HepG2 (cell line): Measurements from ENCODE around the gene MMP28. TPM values are rescaled to one million over a fixed set of nuclear protein-coding genes. Genes with fewer than 3 reads are reported as not detected.

Source experiments
- CSRNP2 ChIP-seq: sonication (generic); formaldehyde crosslinking; conservative IDR thresholded peaks from 2 replicates; pipeline ENCODE4 v1.8.0; 2022; ENCODE audit warnings: low read depth, missing genetic modification reagents
- FIP1L1 ChIP-seq: fragments of 200-400 bp; formaldehyde crosslinking; IDR thresholded peaks from 2 replicates; pipeline ENCODE4 v1.6.1; 2018; ENCODE audit warnings: low read depth, mild to moderate bottlenecking, low read length, moderate library complexity, borderline replicate concordance; ENCODE audit not compliant: insufficient read depth
- FOXP4 ChIP-seq: sonication (generic); formaldehyde crosslinking; IDR thresholded peaks from 2 replicates; pipeline ENCODE4 v1.4.0; 2020; ENCODE audit warnings: missing genetic modification reagents
- GFI1 ChIP-seq: sonication (generic); formaldehyde crosslinking; IDR thresholded peaks from 2 replicates; pipeline ENCODE4 v1.5.0; 2020; ENCODE audit warnings: missing genetic modification reagents, mild to moderate bottlenecking, borderline replicate concordance
- HMGA1 ChIP-seq: sonication (generic); formaldehyde crosslinking; conservative IDR thresholded peaks from 2 replicates; pipeline ENCODE4 v1.4.0; 2020; ENCODE audit warnings: missing genetic modification reagents
- IKZF1 ChIP-seq: fragments of 450-650 bp; IDR thresholded peaks from 2 replicates; pipeline ENCODE4 v1.7.1; 2016
- KLF16 ChIP-seq, 2 experiments: sonication (generic) in 1 of 2; formaldehyde crosslinking in 1 of 2; IDR thresholded peaks; 2 replicates each; pipeline versions ENCODE4 v1.6.1 to v1.8.0; 2016 to 2023; ENCODE audit warnings: missing genetic modification reagents in 2 of 2, missing compliant biosample characterization in 1 of 2
- MEF2D ChIP-seq: sonication (generic); formaldehyde crosslinking; IDR thresholded peaks from 2 replicates; pipeline ENCODE4 v1.5.1; 2020; ENCODE audit warnings: mild to moderate bottlenecking, missing genetic modification reagents
- NCOA1 ChIP-seq: sonication (generic); formaldehyde crosslinking; IDR thresholded peaks from 2 replicates; pipeline ENCODE4 v1.9.0; 2021; ENCODE audit warnings: missing genetic modification reagents
- NCOR1 ChIP-seq: fragments of 200-600 bp; sonication (generic); IDR thresholded peaks from 2 replicates; pipeline ENCODE4 v1.7.0; 2017; ENCODE audit warnings: antibody characterized with exemption, low read length, borderline replicate concordance
- NFATC3 ChIP-seq: sonication (generic); formaldehyde crosslinking; IDR thresholded peaks from 2 replicates; pipeline ENCODE4 v1.5.1; 2020; ENCODE audit warnings: mild to moderate bottlenecking, missing genetic modification reagents
- RBFOX2 ChIP-seq: fragments of 200-400 bp; formaldehyde crosslinking; IDR thresholded peaks from 2 replicates; pipeline ENCODE4 v1.6.1; 2017; ENCODE audit warnings: low read depth, mild to moderate bottlenecking, low read length
- SIX4 ChIP-seq: sonication (generic); formaldehyde crosslinking; IDR thresholded peaks from 2 replicates; pipeline ENCODE4 v1.4.0; 2020; ENCODE audit warnings: missing genetic modification reagents
- SNAPC2 ChIP-seq: sonication (generic); formaldehyde crosslinking; IDR thresholded peaks from 2 replicates; pipeline ENCODE4 v1.8.1; 2022; ENCODE audit warnings: mild to moderate bottlenecking, missing genetic modification reagents
- STAG1 ChIP-seq: sonication (generic); formaldehyde crosslinking; IDR thresholded peaks from 2 replicates; pipeline ENCODE4 v1.4.0; 2020; ENCODE audit warnings: missing genetic modification reagents
- TAF1 ChIP-seq: sonication (generic); formaldehyde crosslinking; IDR thresholded peaks from 2 replicates; pipeline ENCODE4 v1.4.0; 2020; ENCODE audit warnings: missing genetic modification reagents
- TOE1 ChIP-seq: sonication (generic); formaldehyde crosslinking; IDR thresholded peaks from 2 replicates; pipeline ENCODE4 v1.4.0; 2020; ENCODE audit warnings: mild to moderate bottlenecking, missing genetic modification reagents
- YY1 ChIP-seq: IDR thresholded peaks from 2 replicates; pipeline ENCODE4 v1.6.1; 2011; ENCODE audit warnings: low read length, low read depth, moderate library complexity, mild to moderate bottlenecking; ENCODE audit not compliant: insufficient read depth, insufficient replicate concordance
- ZNF10 ChIP-seq: sonication (generic); formaldehyde crosslinking; IDR thresholded peaks from 2 replicates; pipeline ENCODE4 v1.4.0; 2020; ENCODE audit warnings: mild to moderate bottlenecking, low read depth, missing genetic modification reagents, borderline replicate concordance
- ZNF124 ChIP-seq: sonication (generic); formaldehyde crosslinking; IDR thresholded peaks from 2 replicates; pipeline ENCODE4 v1.4.0; 2020; ENCODE audit warnings: missing genetic modification reagents
- ZNF20 ChIP-seq: sonication (generic); formaldehyde crosslinking; IDR thresholded peaks from 2 replicates; pipeline ENCODE4 v1.4.0; 2020; ENCODE audit warnings: mild to moderate bottlenecking, moderate library complexity, missing genetic modification reagents
- ZNF234 ChIP-seq: sonication (generic); formaldehyde crosslinking; conservative IDR thresholded peaks from 2 replicates; pipeline ENCODE4 v1.5.1; 2020; ENCODE audit warnings: mild to moderate bottlenecking, missing genetic modification reagents
- ZNF484 ChIP-seq: sonication (generic); formaldehyde crosslinking; IDR thresholded peaks from 2 replicates; pipeline ENCODE4 v1.5.1; 2020; ENCODE audit warnings: mild to moderate bottlenecking, low read depth, missing genetic modification reagents, borderline replicate concordance
- ZNF501 ChIP-seq: sonication (generic); formaldehyde crosslinking; IDR thresholded peaks from 2 replicates; pipeline ENCODE4 v1.5.1; 2020; ENCODE audit warnings: mild to moderate bottlenecking, moderate library complexity, missing genetic modification reagents
- ZNF670 ChIP-seq: sonication (generic); formaldehyde crosslinking; IDR thresholded peaks from 2 replicates; pipeline ENCODE4 v1.8.0; 2022; ENCODE audit warnings: mild to moderate bottlenecking, missing genetic modification reagents, borderline replicate concordance
- polyA plus RNA-seq, 8 experiments: library from polyadenylated mRNA; depleted of rRNA in 3 of 8; stranded (reverse) in 7 of 8; unstranded in 1 of 8; fragments of >200 nt; fragmentation: Illumina TruSeq in 4 of 8; extraction: Trizol in 4 of 8; gene quantifications; 2 replicates each; pipeline versions ENCODE4 v1.2.1 to v1.2.3, GENCODE V29; 2011 to 2016; ENCODE audit warnings: low read depth in 4 of 8, missing spikeins in 1 of 8, mixed read lengths in 1 of 8; ENCODE audit not compliant: insufficient read depth in 1 of 8
- total RNA-seq, 5 experiments: library from RNA; depleted of rRNA; stranded (reverse); fragments of >200 nt; fragmentation: Illumina TruSeq; extraction: Trizol; gene quantifications; 2 replicates each; pipeline ENCODE4 v1.2.3, GENCODE V29; 2016; ENCODE audit warnings: low read depth in 1 of 5
- TF ChIP-seq, protein P1 (sequence below): sonication (generic); formaldehyde crosslinking; IDR thresholded peaks from 2 replicates; pipeline ENCODE4 v1.8.1; 2023; ENCODE audit warnings: mild to moderate bottlenecking, missing genetic modification reagents

The MMP28 gene
- total and polyA plus RNA-seq, 2 of the 13 experiments (the other 11 are each of a cell fraction or from before 2014, with no cell fraction given): not detected

DNA sequence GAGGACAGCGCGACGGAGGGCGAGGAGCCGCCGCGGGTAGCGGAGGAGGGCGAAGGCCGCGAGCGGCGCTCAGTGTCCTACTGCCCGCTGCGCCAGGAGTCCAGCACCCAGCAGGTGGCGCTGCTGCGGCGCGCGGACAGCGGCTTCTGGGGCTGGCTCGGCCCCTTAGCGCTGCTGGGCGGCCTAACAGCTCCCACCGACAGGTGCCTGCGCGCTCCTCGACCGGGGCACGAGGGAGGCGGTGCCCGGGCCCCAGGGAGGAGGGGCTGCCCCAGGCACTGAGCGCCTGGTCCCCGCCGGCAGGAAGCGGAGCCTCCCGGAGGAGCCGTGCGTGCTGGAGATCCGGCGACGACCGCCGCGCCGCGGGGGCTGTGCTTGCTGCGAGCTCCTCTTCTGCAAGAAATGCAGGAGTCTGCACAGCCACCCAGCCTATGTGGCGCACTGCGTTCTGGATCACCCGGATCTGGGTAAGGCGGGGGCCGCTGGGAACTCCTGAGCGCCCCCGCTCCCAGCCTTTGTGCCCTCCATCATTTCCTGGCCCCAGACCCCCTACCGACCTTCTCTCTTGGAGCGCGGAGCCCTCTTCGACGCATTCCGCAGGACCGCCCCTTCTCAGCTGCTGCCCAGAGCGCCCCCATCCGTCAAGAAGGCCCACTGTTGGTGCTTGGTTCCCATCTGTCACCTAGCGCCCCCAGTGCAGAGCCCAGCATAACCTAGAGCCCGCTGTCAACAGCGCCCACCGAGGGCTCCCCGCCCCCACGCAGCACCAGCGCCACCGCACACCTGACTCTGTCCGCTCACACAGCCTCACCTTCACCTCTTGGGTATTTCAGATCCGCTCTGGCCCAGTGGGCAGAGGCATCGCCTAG lies 31.1 kb downstream of the MMP28 start (continued):
- TF ChIP-seq, protein P1, sequence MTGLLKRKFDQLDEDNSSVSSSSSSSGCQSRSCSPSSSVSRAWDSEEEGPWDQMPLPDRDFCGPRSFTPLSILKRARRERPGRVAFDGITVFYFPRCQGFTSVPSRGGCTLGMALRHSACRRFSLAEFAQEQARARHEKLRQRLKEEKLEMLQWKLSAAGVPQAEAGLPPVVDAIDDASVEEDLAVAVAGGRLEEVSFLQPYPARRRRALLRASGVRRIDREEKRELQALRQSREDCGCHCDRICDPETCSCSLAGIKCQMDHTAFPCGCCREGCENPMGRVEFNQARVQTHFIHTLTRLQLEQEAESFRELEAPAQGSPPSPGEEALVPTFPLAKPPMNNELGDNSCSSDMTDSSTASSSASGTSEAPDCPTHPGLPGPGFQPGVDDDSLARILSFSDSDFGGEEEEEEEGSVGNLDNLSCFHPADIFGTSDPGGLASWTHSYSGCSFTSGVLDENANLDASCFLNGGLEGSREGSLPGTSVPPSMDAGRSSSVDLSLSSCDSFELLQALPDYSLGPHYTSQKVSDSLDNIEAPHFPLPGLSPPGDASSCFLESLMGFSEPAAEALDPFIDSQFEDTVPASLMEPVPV (CRISPR knock-in tag): peak; percentile 71; the same call in 1 of the 2 replicates
- TF ChIP-seq FOXP4 (CRISPR knock-in tag) (peak; percentile 21; the same call in 1 of the 2 replicates), ZNF501 (CRISPR knock-in tag) (peak; percentile 40), TOE1 (CRISPR knock-in tag) (no peak), ZNF670 (CRISPR knock-in tag) (peak; percentile 24; the same call in 1 of the 2 replicates), IKZF1 (no peak), FIP1L1 (no peak), MEF2D (CRISPR knock-in tag) (no peak), TAF1 (no peak), NCOA1 (CRISPR knock-in tag) (no peak), KLF16 (CRISPR knock-in tag; IDR thresholded peaks at IDR 0.05) (peak in 1 of 2 experiments; percentile 93; a peak in 2 of 4 replicates), ZNF20 (CRISPR knock-in tag) (no peak), NCOR1 (no peak), ZNF124 (no peak), CSRNP2 (CRISPR knock-in tag) (no peak), ZNF234 (CRISPR knock-in tag) (peak; percentile 54), ZNF484 (no peak), SNAPC2 (CRISPR knock-in tag) (peak; percentile 50; the same call in 1 of the 2 replicates), NFATC3 (CRISPR knock-in tag) (no peak), HMGA1 (CRISPR knock-in tag) (no peak), YY1 (peak; percentile 67), SIX4 (no peak), STAG1 (CRISPR knock-in tag) (peak; percentile 80), GFI1 (CRISPR knock-in tag) (peak; percentile 31; the same call in 1 of the 2 replicates), RBFOX2 (peak; percentile 45; the same call in 1 of the 2 replicates), ZNF10 (CRISPR knock-in tag) (no peak)
